ENCODE measurements around the gene SMC1B. TPM values are rescaled to one million over a fixed set of nuclear protein-coding genes. Genes with fewer than 3 reads are reported as not detected.
A peak's percentile ranks its signal among the peaks of the same experiment; 100 is the strongest.

The SMC1B gene
- polyA plus RNA-seq, 4 donors, result 0.04 to 0.35 TPM; not detected in 2

- FAIRE-seq (no peak), DNase-seq (no peak)
- Histone ChIP-seq H3K27me3 (ENCODE audit: control insufficient read depth in 3 of 3, insufficient read depth in 3 of 3, low read length in 3 of 3) (no peaks in the 10 kb centered on the region), H3K4me3 (ENCODE audit: low read depth in 1 of 3, low read length in 3 of 3) (no peak overlapping the region), H3K4me1 (ENCODE audit: control insufficient read depth in 3 of 3, insufficient read depth in 2 of 3, low read depth in 1 of 3, low read length in 2 of 3) (peaks cover 0 to 3% (median 0%) of the 10 kb centered on the region in 3 donors), H3K36me3 (ENCODE audit: control insufficient read depth in 3 of 3, insufficient read depth in 2 of 3, low read depth in 1 of 3, low read length in 3 of 3) (peaks cover 2 to 72% (median 4%) of the 10 kb centered on the region in 3 donors), H3K27ac (ENCODE audit: low read depth in 1 of 3, low read length in 2 of 3) (no peak overlapping the region), H3K9me3 (ENCODE audit: control insufficient read depth in 2 of 2, insufficient read depth in 1 of 2, low read depth in 1 of 2, low read length in 1 of 2) (no peaks in the 10 kb centered on the region)
- WGBS, 3 donors, result 93 to 96% (median 96%) methylated on average over 12 of the region's 12 CpGs
Measured at GRCh38 chr22:45324311-45324711, 89.1 kb downstream of the SMC1B start.

- no peaks in the 10 kb centered on the region for H3K27me3 ChIP-seq (ENCODE audit: control insufficient read depth in 3 of 3, insufficient read depth in 3 of 3, low read length in 3 of 3)
- H3K9me3 ChIP-seq (ENCODE audit: control insufficient read depth in 2 of 2, insufficient read depth in 1 of 2, low read depth in 1 of 2, low read length in 1 of 2), result no peaks in the 10 kb centered on the region
- peaks cover 0 to 5% (median 3%) of the 10 kb centered on the region in 3 donors for H3K4me1 ChIP-seq (ENCODE audit: control insufficient read depth in 3 of 3, insufficient read depth in 2 of 3, low read depth in 1 of 3, low read length in 2 of 3)
- H3K4me3 ChIP-seq (ENCODE audit: low read depth in 1 of 3, low read length in 3 of 3), result no peak overlapping the region
- WGBS, 3 donors, result 83 to 86% (median 84%) methylated on average over 7 of the region's 7 CpGs
- peaks cover 2 to 68% (median 4%) of the 10 kb centered on the region in 3 donors for H3K36me3 ChIP-seq (ENCODE audit: control insufficient read depth in 3 of 3, insufficient read depth in 2 of 3, low read depth in 1 of 3, low read length in 3 of 3)
- no peak for DNase-seq
- no peak overlapping the region for H3K27ac ChIP-seq (ENCODE audit: low read depth in 1 of 3, low read length in 2 of 3)
- FAIRE-seq, result no peak
Measured at GRCh38 chr22:45323695-45324094, 89.7 kb downstream of the SMC1B start.

GRCh38 chr22:45322873-45323525, 90.4 kb downstream of the SMC1B start:
- DNase-seq, result no peak
- Histone ChIP-seq H3K4me1 (ENCODE audit: control insufficient read depth in 3 of 3, insufficient read depth in 2 of 3, low read depth in 1 of 3, low read length in 2 of 3) (peaks cover 0 to 11% (median 3%) of the 10 kb centered on the region in 3 donors), H3K9me3 (ENCODE audit: control insufficient read depth in 2 of 2, insufficient read depth in 1 of 2, low read depth in 1 of 2, low read length in 1 of 2) (no peaks in the 10 kb centered on the region), H3K27ac (ENCODE audit: low read depth in 1 of 3, low read length in 2 of 3) (no peak overlapping the region), H3K4me3 (ENCODE audit: low read depth in 1 of 3, low read length in 3 of 3) (no peak overlapping the region), H3K27me3 (ENCODE audit: control insufficient read depth in 3 of 3, insufficient read depth in 3 of 3, low read length in 3 of 3) (no peaks in the 10 kb centered on the region), H3K36me3 (ENCODE audit: control insufficient read depth in 3 of 3, insufficient read depth in 2 of 3, low read depth in 1 of 3, low read length in 3 of 3) (peaks cover 2 to 63% (median 2%) of the 10 kb centered on the region in 3 donors)
- FAIRE-seq, result no peak
- 90 to 93% (median 91%) methylated on average over 24 of the region's 24 CpGs for WGBS, 3 donors

GRCh38 chr22:45321827-45322226, 91.6 kb downstream of the SMC1B start:
- peaks cover 0 to 21% (median 3%) of the 10 kb centered on the region in 3 donors for H3K4me1 ChIP-seq (ENCODE audit: control insufficient read depth in 3 of 3, insufficient read depth in 2 of 3, low read depth in 1 of 3, low read length in 2 of 3)

GRCh38 chr22:45320357-45320976, 92.9 kb downstream of the SMC1B start:
- peak overlapping the region in 1 of 3 donors; percentile 93 for H3K27ac ChIP-seq (ENCODE audit: low read depth in 1 of 3, low read length in 2 of 3)
- H3K4me1 ChIP-seq (ENCODE audit: control insufficient read depth in 3 of 3, insufficient read depth in 2 of 3, low read depth in 1 of 3, low read length in 2 of 3), result peaks cover 0 to 23% (median 3%) of the 10 kb centered on the region in 3 donors
- FAIRE-seq (no peak), DNase-seq (no peak)
- H3K36me3 ChIP-seq (ENCODE audit: control insufficient read depth in 3 of 3, insufficient read depth in 2 of 3, low read depth in 1 of 3, low read length in 3 of 3), result peaks cover 0 to 47% (median 2%) of the 10 kb centered on the region in 3 donors
- no peaks in the 10 kb centered on the region for H3K27me3 ChIP-seq (ENCODE audit: control insufficient read depth in 3 of 3, insufficient read depth in 3 of 3, low read length in 3 of 3)
- H3K4me3 ChIP-seq (ENCODE audit: low read depth in 1 of 3, low read length in 3 of 3), result no peak overlapping the region
- no peaks in the 10 kb centered on the region for H3K9me3 ChIP-seq (ENCODE audit: control insufficient read depth in 2 of 2, insufficient read depth in 1 of 2, low read depth in 1 of 2, low read length in 1 of 2)
- WGBS, 3 donors, result 75 to 89% (median 82%) methylated on average over 9 of the region's 9 CpGs

More at GRCh38 chr22:45321827-45322226, 91.6 kb downstream of the SMC1B start:
- no peak for DNase-seq
- WGBS, 3 donors, result 86 to 95% (median 88%) methylated on average over 12 of the region's 12 CpGs
- FAIRE-seq, result no peak
- no peaks in the 10 kb centered on the region for H3K9me3 ChIP-seq (ENCODE audit: control insufficient read depth in 2 of 2, insufficient read depth in 1 of 2, low read depth in 1 of 2, low read length in 1 of 2)
- H3K36me3 ChIP-seq (ENCODE audit: control insufficient read depth in 3 of 3, insufficient read depth in 2 of 3, low read depth in 1 of 3, low read length in 3 of 3), result peaks cover 0 to 52% (median 2%) of the 10 kb centered on the region in 3 donors
- H3K4me3 ChIP-seq (ENCODE audit: low read depth in 1 of 3, low read length in 3 of 3), result no peak overlapping the region
- no peaks in the 10 kb centered on the region for H3K27me3 ChIP-seq (ENCODE audit: control insufficient read depth in 3 of 3, insufficient read depth in 3 of 3, low read length in 3 of 3)
- H3K27ac ChIP-seq (ENCODE audit: low read depth in 1 of 3, low read length in 2 of 3), result no peak overlapping the region

- H3K36me3 ChIP-seq (ENCODE audit: control insufficient read depth in 3 of 3, insufficient read depth in 2 of 3, low read depth in 1 of 3, low read length in 3 of 3), result peaks cover 0 to 37% (median 2%) of the 10 kb centered on the region in 3 donors
- H3K9me3 ChIP-seq (ENCODE audit: control insufficient read depth in 2 of 2, insufficient read depth in 1 of 2, low read depth in 1 of 2, low read length in 1 of 2), result no peaks in the 10 kb centered on the region
- H3K4me1 ChIP-seq (ENCODE audit: control insufficient read depth in 3 of 3, insufficient read depth in 2 of 3, low read depth in 1 of 3, low read length in 2 of 3), result peaks cover 0 to 28% (median 3%) of the 10 kb centered on the region in 3 donors
- DNase-seq (no peak), FAIRE-seq (no peak)
- peak overlapping the region in 1 of 3 donors; percentile 18 for H3K4me3 ChIP-seq (ENCODE audit: low read depth in 1 of 3, low read length in 3 of 3)
- H3K27ac ChIP-seq (ENCODE audit: low read depth in 1 of 3, low read length in 2 of 3), result peak overlapping the region; percentile 68 to 93 (median 85)
- H3K27me3 ChIP-seq (ENCODE audit: control insufficient read depth in 3 of 3, insufficient read depth in 3 of 3, low read length in 3 of 3), result no peaks in the 10 kb centered on the region
- 20 to 46% (median 30%) methylated on average over 5 of the region's 5 CpGs for WGBS, 3 donors
Measured at GRCh38 chr22:45319324-45319685, 94.1 kb downstream of the SMC1B start.

GRCh38 chr22:45318558-45319323, 94.7 kb downstream of the SMC1B start:
- Histone ChIP-seq H3K4me1 (ENCODE audit: control insufficient read depth in 3 of 3, insufficient read depth in 2 of 3, low read depth in 1 of 3, low read length in 2 of 3) (peaks cover 0 to 33% (median 3%) of the 10 kb centered on the region in 3 donors), H3K27me3 (ENCODE audit: control insufficient read depth in 3 of 3, insufficient read depth in 3 of 3, low read length in 3 of 3) (no peaks in the 10 kb centered on the region), H3K27ac (ENCODE audit: low read depth in 1 of 3, low read length in 2 of 3) (peak overlapping the region; percentile 68 to 93 (median 85)), H3K9me3 (ENCODE audit: control insufficient read depth in 2 of 2, insufficient read depth in 1 of 2, low read depth in 1 of 2, low read length in 1 of 2) (no peaks in the 10 kb centered on the region), H3K36me3 (ENCODE audit: control insufficient read depth in 3 of 3, insufficient read depth in 2 of 3, low read depth in 1 of 3, low read length in 3 of 3) (peaks cover 0 to 31% (median 0%) of the 10 kb centered on the region in 3 donors), H3K4me3 (ENCODE audit: low read depth in 1 of 3, low read length in 3 of 3) (no peak overlapping the region)
- 48 to 74% (median 67%) methylated on average over 12 of the region's 12 CpGs for WGBS, 3 donors
- DNase-seq (peak; percentile 25 to 34), FAIRE-seq (no peak)

GRCh38 chr22:45318168-45318557, 95.2 kb downstream of the SMC1B start:
- FAIRE-seq (no peak), DNase-seq (peak; percentile 67 to 77)
- 9 to 34% (median 33%) methylated on average over 8 of the region's 8 CpGs for WGBS, 3 donors
- no peak overlapping the region for H3K4me3 ChIP-seq (ENCODE audit: low read depth in 1 of 3, low read length in 3 of 3)
- H3K4me1 ChIP-seq (ENCODE audit: control insufficient read depth in 3 of 3, insufficient read depth in 2 of 3, low read depth in 1 of 3, low read length in 2 of 3), result peaks cover 0 to 37% (median 3%) of the 10 kb centered on the region in 3 donors
- H3K27me3 ChIP-seq (ENCODE audit: control insufficient read depth in 3 of 3, insufficient read depth in 3 of 3, low read length in 3 of 3), result no peaks in the 10 kb centered on the region
- H3K36me3 ChIP-seq (ENCODE audit: control insufficient read depth in 3 of 3, insufficient read depth in 2 of 3, low read depth in 1 of 3, low read length in 3 of 3), result peaks cover 0 to 25% (median 0%) of the 10 kb centered on the region in 3 donors
- peak overlapping the region; percentile 66 to 86 (median 68) for H3K27ac ChIP-seq (ENCODE audit: low read depth in 1 of 3, low read length in 2 of 3)
- no peaks in the 10 kb centered on the region for H3K9me3 ChIP-seq (ENCODE audit: control insufficient read depth in 2 of 2, insufficient read depth in 1 of 2, low read depth in 1 of 2, low read length in 1 of 2)

All from small intestine (tissue), 7 donors.